GM12878 (cell line): ENCODE results near the gene FKBP7. TPM values are rescaled to one million over a fixed set of nuclear protein-coding genes. Genes with fewer than 3 reads are reported as not detected.

Experiments
- ATF7 ChIP-seq: fragments of 450-650 bp; IDR thresholded peaks from 2 replicates; pipeline ENCODE4 v1.6.1; 2016; ENCODE audit warnings: low read depth, mild to moderate bottlenecking
- BHLHE40 ChIP-seq, 2 experiments: fragments of 450-650 bp in 1 of 2; IDR thresholded peaks; 2 replicates each; pipeline ENCODE4 v1.6.1; 2011 to 2017; ENCODE audit warnings: low read depth in 2 of 2, borderline replicate concordance in 1 of 2, improper control_type of control experiment in 1 of 2, low read length in 1 of 2, mild to moderate bottlenecking in 1 of 2
- CHD4 ChIP-seq: fragments of 200-600 bp; sonication (generic); IDR thresholded peaks from 2 replicates; pipeline ENCODE4 v1.6.1; 2016; ENCODE audit warnings: mild to moderate bottlenecking
- FOXK2 ChIP-seq: fragments of 450-650 bp; IDR thresholded peaks from 2 replicates; pipeline ENCODE4 v1.6.1; 2017; ENCODE audit warnings: mild to moderate bottlenecking, moderate library complexity
- IKZF2 ChIP-seq, 2 experiments: fragments of 450-650 bp; IDR thresholded peaks; 2 replicates each; pipeline ENCODE4 v1.6.1; 2017; ENCODE audit warnings: mild to moderate bottlenecking in 2 of 2, moderate library complexity in 2 of 2
- LARP7 ChIP-seq: fragments of 450-650 bp; IDR thresholded peaks from 2 replicates; pipeline ENCODE4 v1.6.1; 2017; ENCODE audit warnings: mild to moderate bottlenecking
- MTA3 ChIP-seq: IDR thresholded peaks from 2 replicates; pipeline ENCODE4 v1.6.1; 2012; ENCODE audit warnings: low read length, inconsistent platforms, borderline replicate concordance
- NR2F1 ChIP-seq: fragments of 450-650 bp; conservative IDR thresholded peaks from 2 replicates; pipeline ENCODE4 v1.6.1; 2017; ENCODE audit warnings: mild to moderate bottlenecking
- POU2F2 ChIP-seq: IDR thresholded peaks from 3 replicates; pipeline ENCODE4 v1.6.1; 2011; ENCODE audit warnings: low read depth, mild to moderate bottlenecking, low read length, borderline replicate concordance
- TAF1 ChIP-seq: IDR thresholded peaks from 2 replicates; pipeline ENCODE4 v1.6.1; 2011; ENCODE audit warnings: mild to moderate bottlenecking, low read depth, low read length, borderline replicate concordance
- TCF7 ChIP-seq: IDR thresholded peaks from 2 replicates; pipeline ENCODE4 v1.6.1; 2014; ENCODE audit warnings: antibody characterized with exemption, borderline replicate concordance
- polyA plus RNA-seq, 11 experiments: library from polyadenylated mRNA; depleted of rRNA in 4 of 11; unstranded in 6 of 11; stranded (reverse) in 5 of 11; fragments of >200 nt; fragmentation: Nextera tagmentation in 4 of 11; fragmentation: Illumina TruSeq in 1 of 11; extraction: Ambion mirVana in 4 of 11; extraction: Trizol in 1 of 11; gene quantifications; 1 replicate in 1 of 11; 2 replicates in 10 of 11; pipeline versions ENCODE4 v1.2.1 to v1.2.3, GENCODE V29; 2011 to 2016; ENCODE audit warnings: inconsistent platforms in 2 of 11, missing spikeins in 2 of 11, low read depth in 1 of 11
- total RNA-seq, 4 experiments: library from RNA; depleted of rRNA in 3 of 4; stranded (reverse); fragments of >200 nt in 3 of 4; fragmentation: Illumina TruSeq in 1 of 4; extraction: Trizol in 1 of 4; gene quantifications; 2 replicates each; pipeline versions ENCODE4 v1.2.1 to v1.2.3, GENCODE V29; 2013 to 2021
- TF ChIP-seq, protein P1 (sequence below): fragments of 450-650 bp; IDR thresholded peaks from 2 replicates; pipeline ENCODE4 v1.6.1; 2017; ENCODE audit warnings: antibody characterized with exemption, mild to moderate bottlenecking, moderate library complexity
- TF ChIP-seq, protein P2 (sequence below): IDR thresholded peaks from 2 replicates; pipeline ENCODE4 v1.6.1; 2011; ENCODE audit warnings: mild to moderate bottlenecking, low read depth, low read length, moderate library complexity; ENCODE audit not compliant: insufficient replicate concordance
- TF ChIP-seq, protein P3 (sequence below): IDR thresholded peaks from 2 replicates; pipeline ENCODE4 v1.6.1; 2012; ENCODE audit warnings: improper control_type of control experiment, low read depth, low read length; ENCODE audit not compliant: insufficient replicate concordance
- TF ChIP-seq, protein P4 (sequence below): fragments of 450-650 bp; conservative IDR thresholded peaks from 2 replicates; pipeline ENCODE4 v1.6.1; 2017; ENCODE audit warnings: mild to moderate bottlenecking, moderate library complexity
- TF ChIP-seq, protein P5 (sequence below): fragments of 450-650 bp; formaldehyde crosslinking; IDR thresholded peaks from 2 replicates; pipeline ENCODE4 v1.4.0; 2022; ENCODE audit warnings: mild to moderate bottlenecking, moderate library complexity

Gene FKBP7
- total and polyA plus RNA-seq, 10 of the 15 experiments (the other 5 are each of a cell fraction or from before 2014, with no cell fraction given): 5.6 to 16.7 (median 12.5) TPM

DNA sequence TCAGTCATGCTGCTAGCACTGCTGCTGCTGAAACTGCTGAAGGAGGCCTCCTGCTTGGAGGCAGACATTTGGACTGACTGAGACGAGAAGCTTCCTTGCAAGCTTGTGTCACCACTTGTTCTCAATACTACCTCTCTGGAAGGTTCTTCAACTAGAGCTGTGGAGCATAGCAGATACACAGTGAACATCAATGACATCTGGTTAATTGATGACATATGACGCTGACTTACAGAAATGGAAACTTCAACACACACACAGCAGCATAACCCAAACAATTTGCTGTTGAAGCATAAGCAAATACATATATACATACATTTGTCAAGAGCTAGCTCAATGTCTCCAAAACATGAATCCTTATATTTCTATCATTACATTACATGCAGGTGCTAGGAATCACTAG is 49.2 kb upstream of the FKBP7 start (continued):
- no peak for TF ChIP-seq LARP7
- TF ChIP-seq, protein P1, sequence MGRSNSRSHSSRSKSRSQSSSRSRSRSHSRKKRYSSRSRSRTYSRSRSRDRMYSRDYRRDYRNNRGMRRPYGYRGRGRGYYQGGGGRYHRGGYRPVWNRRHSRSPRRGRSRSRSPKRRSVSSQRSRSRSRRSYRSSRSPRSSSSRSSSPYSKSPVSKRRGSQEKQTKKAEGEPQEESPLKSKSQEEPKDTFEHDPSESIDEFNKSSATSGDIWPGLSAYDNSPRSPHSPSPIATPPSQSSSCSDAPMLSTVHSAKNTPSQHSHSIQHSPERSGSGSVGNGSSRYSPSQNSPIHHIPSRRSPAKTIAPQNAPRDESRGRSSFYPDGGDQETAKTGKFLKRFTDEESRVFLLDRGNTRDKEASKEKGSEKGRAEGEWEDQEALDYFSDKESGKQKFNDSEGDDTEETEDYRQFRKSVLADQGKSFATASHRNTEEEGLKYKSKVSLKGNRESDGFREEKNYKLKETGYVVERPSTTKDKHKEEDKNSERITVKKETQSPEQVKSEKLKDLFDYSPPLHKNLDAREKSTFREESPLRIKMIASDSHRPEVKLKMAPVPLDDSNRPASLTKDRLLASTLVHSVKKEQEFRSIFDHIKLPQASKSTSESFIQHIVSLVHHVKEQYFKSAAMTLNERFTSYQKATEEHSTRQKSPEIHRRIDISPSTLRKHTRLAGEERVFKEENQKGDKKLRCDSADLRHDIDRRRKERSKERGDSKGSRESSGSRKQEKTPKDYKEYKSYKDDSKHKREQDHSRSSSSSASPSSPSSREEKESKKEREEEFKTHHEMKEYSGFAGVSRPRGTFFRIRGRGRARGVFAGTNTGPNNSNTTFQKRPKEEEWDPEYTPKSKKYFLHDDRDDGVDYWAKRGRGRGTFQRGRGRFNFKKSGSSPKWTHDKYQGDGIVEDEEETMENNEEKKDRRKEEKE: no peak
- TF ChIP-seq NR2F1: no peak
- TF ChIP-seq, protein P2, sequence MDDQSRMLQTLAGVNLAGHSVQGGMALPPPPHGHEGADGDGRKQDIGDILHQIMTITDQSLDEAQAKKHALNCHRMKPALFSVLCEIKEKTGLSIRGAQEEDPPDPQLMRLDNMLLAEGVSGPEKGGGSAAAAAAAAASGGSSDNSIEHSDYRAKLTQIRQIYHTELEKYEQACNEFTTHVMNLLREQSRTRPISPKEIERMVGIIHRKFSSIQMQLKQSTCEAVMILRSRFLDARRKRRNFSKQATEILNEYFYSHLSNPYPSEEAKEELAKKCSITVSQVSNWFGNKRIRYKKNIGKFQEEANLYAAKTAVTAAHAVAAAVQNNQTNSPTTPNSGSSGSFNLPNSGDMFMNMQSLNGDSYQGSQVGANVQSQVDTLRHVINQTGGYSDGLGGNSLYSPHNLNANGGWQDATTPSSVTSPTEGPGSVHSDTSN: peak; percentile 53
- no peak for TF ChIP-seq POU2F2
- TF ChIP-seq MTA3: no peak
- TF ChIP-seq ATF7: peak; percentile 62
- TF ChIP-seq CHD4: no peak
- no peak for TF ChIP-seq TCF7
- TF ChIP-seq, protein P3, sequence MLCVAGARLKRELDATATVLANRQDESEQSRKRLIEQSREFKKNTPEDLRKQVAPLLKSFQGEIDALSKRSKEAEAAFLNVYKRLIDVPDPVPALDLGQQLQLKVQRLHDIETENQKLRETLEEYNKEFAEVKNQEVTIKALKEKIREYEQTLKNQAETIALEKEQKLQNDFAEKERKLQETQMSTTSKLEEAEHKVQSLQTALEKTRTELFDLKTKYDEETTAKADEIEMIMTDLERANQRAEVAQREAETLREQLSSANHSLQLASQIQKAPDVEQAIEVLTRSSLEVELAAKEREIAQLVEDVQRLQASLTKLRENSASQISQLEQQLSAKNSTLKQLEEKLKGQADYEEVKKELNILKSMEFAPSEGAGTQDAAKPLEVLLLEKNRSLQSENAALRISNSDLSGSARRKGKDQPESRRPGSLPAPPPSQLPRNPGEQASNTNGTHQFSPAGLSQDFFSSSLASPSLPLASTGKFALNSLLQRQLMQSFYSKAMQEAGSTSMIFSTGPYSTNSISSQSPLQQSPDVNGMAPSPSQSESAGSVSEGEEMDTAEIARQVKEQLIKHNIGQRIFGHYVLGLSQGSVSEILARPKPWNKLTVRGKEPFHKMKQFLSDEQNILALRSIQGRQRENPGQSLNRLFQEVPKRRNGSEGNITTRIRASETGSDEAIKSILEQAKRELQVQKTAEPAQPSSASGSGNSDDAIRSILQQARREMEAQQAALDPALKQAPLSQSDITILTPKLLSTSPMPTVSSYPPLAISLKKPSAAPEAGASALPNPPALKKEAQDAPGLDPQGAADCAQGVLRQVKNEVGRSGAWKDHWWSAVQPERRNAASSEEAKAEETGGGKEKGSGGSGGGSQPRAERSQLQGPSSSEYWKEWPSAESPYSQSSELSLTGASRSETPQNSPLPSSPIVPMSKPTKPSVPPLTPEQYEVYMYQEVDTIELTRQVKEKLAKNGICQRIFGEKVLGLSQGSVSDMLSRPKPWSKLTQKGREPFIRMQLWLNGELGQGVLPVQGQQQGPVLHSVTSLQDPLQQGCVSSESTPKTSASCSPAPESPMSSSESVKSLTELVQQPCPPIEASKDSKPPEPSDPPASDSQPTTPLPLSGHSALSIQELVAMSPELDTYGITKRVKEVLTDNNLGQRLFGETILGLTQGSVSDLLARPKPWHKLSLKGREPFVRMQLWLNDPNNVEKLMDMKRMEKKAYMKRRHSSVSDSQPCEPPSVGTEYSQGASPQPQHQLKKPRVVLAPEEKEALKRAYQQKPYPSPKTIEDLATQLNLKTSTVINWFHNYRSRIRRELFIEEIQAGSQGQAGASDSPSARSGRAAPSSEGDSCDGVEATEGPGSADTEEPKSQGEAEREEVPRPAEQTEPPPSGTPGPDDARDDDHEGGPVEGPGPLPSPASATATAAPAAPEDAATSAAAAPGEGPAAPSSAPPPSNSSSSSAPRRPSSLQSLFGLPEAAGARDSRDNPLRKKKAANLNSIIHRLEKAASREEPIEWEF: no peak
- TF ChIP-seq TAF1: no peak
- TF ChIP-seq FOXK2: no peak
- TF ChIP-seq, protein P4, sequence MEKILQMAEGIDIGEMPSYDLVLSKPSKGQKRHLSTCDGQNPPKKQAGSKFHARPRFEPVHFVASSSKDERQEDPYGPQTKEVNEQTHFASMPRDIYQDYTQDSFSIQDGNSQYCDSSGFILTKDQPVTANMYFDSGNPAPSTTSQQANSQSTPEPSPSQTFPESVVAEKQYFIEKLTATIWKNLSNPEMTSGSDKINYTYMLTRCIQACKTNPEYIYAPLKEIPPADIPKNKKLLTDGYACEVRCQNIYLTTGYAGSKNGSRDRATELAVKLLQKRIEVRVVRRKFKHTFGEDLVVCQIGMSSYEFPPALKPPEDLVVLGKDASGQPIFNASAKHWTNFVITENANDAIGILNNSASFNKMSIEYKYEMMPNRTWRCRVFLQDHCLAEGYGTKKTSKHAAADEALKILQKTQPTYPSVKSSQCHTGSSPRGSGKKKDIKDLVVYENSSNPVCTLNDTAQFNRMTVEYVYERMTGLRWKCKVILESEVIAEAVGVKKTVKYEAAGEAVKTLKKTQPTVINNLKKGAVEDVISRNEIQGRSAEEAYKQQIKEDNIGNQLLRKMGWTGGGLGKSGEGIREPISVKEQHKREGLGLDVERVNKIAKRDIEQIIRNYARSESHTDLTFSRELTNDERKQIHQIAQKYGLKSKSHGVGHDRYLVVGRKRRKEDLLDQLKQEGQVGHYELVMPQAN: no peak
- TF ChIP-seq BHLHE40 (IDR thresholded peaks at IDR 0.05; ENCODE audit: borderline replicate concordance in 1 of 2, low read depth in 2 of 2, low read length in 1 of 2): no peak
- TF ChIP-seq, protein P5, sequence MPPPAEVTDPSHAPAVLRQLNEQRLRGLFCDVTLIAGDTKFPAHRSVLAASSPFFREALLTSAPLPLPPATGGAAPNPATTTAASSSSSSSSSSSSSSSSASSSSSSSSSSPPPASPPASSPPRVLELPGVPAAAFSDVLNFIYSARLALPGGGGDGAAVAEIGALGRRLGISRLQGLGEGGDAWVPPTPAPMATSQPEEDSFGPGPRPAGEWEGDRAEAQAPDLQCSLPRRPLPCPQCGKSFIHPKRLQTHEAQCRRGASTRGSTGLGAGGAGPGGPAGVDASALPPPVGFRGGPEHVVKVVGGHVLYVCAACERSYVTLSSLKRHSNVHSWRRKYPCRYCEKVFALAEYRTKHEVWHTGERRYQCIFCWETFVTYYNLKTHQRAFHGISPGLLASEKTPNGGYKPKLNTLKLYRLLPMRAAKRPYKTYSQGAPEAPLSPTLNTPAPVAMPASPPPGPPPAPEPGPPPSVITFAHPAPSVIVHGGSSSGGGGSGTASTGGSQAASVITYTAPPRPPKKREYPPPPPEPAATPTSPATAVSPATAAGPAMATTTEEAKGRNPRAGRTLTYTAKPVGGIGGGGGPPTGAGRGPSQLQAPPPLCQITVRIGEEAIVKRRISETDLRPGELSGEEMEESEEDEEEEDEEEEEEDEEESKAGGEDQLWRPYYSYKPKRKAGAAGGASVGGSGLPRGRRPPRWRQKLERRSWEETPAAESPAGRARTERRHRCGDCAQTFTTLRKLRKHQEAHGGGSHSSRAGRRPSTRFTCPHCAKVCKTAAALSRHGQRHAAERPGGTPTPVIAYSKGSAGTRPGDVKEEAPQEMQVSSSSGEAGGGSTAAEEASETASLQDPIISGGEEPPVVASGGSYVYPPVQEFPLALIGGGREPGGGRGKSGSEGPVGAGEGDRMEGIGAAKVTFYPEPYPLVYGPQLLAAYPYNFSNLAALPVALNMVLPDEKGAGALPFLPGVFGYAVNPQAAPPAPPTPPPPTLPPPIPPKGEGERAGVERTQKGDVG (CRISPR knock-in tag): no peak
- TF ChIP-seq IKZF2 (IDR thresholded peaks at IDR 0.05): peak in 1 of 2 experiments; percentile 8; a peak in 1 of 4 replicates
